OCI-LY1 (cell line): ENCODE measurements around the gene PPM1E.

ENCODE experiments used
- H2AFZ ChIP-seq: fragments of 200-600 bp; sonication (generic), shearing (Covaris generic); 2 replicates; pipeline ENCODE4 v1.6.0; 2014; ENCODE audit warnings: antibody characterized with exemption, mild to moderate bottlenecking, low read length
- H3F3A ChIP-seq: fragments of 200-600 bp; sonication (generic), shearing (Covaris generic); 2 replicates; pipeline ENCODE4 v1.6.0; 2014; ENCODE audit warnings: mild to moderate bottlenecking, antibody characterized with exemption, low read length, moderate library complexity; ENCODE audit not compliant: insufficient read depth
- H3K27ac ChIP-seq: fragments of 200-600 bp; sonication (generic); 2 replicates; pipeline ENCODE4 v1.5.1; 2014; ENCODE audit warnings: low read length, mixed run types, mild to moderate bottlenecking, low read depth; ENCODE audit not compliant: poor library complexity, severe bottlenecking
- H3K27me3 ChIP-seq: fragments of 200-600 bp; sonication (generic); 2 replicates; pipeline ENCODE4 v1.6.0; 2014; ENCODE audit warnings: antibody characterized with exemption, mild to moderate bottlenecking, low read length, moderate library complexity; ENCODE audit not compliant: insufficient read depth
- H3K36me3 ChIP-seq: fragments of 200-600 bp; sonication (generic); 2 replicates; pipeline ENCODE4 v1.6.1; 2014; ENCODE audit warnings: mild to moderate bottlenecking, antibody characterized with exemption, low read length, moderate library complexity, mixed read lengths; ENCODE audit not compliant: insufficient read depth
- H3K4me1 ChIP-seq: fragments of 200-600 bp; sonication (generic); 2 replicates; pipeline ENCODE4 v1.5.1; 2014; ENCODE audit warnings: mild to moderate bottlenecking, low read length, moderate library complexity; ENCODE audit not compliant: insufficient read depth, severe bottlenecking
- H3K4me2 ChIP-seq: fragments of 200-600 bp; sonication (generic), shearing (Covaris generic); 2 replicates; pipeline ENCODE4 v1.6.1; 2014; ENCODE audit warnings: low read length
- H3K4me3 ChIP-seq: fragments of 200-600 bp; sonication (generic); 2 replicates; pipeline ENCODE4 v1.5.1; 2014; ENCODE audit warnings: low read length, low read depth, mild to moderate bottlenecking, mixed read lengths; ENCODE audit not compliant: poor library complexity, severe bottlenecking
- H3K79me2 ChIP-seq: fragments of 200-600 bp; shearing (Covaris generic); 2 replicates; pipeline ENCODE4 v1.6.1; 2016; ENCODE audit warnings: mixed run types, low read length, mixed read lengths; ENCODE audit not compliant: insufficient read depth
- H3K9ac ChIP-seq: fragments of 200-600 bp; sonication (generic), shearing (Covaris generic); 2 replicates; pipeline ENCODE4 v1.6.1; 2014; ENCODE audit warnings: mild to moderate bottlenecking, low read length, mixed read lengths
- H3K9me2 ChIP-seq: fragments of 200-600 bp; sonication (generic), shearing (Covaris generic); 2 replicates; pipeline ENCODE4 v1.6.1; 2014; ENCODE audit warnings: low read depth, mild to moderate bottlenecking, low read length, mixed read lengths
- H3K9me3 ChIP-seq: fragments of 200-600 bp; shearing (Covaris generic); 2 replicates; pipeline ENCODE4 v1.6.1; 2014; ENCODE audit warnings: low read length, mixed read lengths
- H4K20me1 ChIP-seq: fragments of 200-600 bp; sonication (generic), shearing (Covaris generic); 2 replicates; pipeline ENCODE4 v1.6.0; 2016; ENCODE audit warnings: mild to moderate bottlenecking, low read length; ENCODE audit not compliant: insufficient read depth
- EZH2 ChIP-seq: fragments of 200-600 bp; sonication (generic), shearing (Covaris generic); IDR thresholded peaks from 2 replicates; pipeline ENCODE4 v1.8.0; 2017; ENCODE audit warnings: borderline replicate concordance, mixed run types, mild to moderate bottlenecking, antibody characterized with exemption, low read length, moderate library complexity, mixed read lengths
- TF ChIP-seq, protein P1 (sequence below): fragments of 200-600 bp; sonication (generic), shearing (Covaris generic); IDR thresholded peaks from 2 replicates; pipeline ENCODE4 v1.5.1; 2017; ENCODE audit warnings: mild to moderate bottlenecking, antibody characterized with exemption, low read length, moderate library complexity, mixed read lengths

PPM1E gene

DNA sequence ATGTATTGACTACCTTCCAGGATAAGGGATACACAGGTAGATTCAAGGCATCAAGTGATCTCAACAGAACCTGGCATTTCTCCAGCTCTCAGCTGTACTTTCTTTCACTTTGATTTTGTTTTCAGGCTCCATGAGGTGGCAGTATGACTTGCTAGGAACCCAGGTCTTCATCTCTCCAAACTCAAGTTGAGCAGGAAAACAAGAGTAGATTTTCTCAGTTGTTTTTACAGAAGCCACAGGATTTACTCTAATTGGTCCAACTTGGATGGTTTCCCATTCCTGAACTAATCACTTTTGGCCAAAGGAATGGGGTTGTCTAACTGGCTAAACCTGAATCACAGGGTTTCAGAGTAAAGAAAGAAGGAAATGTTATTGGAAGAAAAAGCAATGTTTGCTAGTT is 204.4 kb downstream of the PPM1E start:
- TF ChIP-seq, protein P1, sequence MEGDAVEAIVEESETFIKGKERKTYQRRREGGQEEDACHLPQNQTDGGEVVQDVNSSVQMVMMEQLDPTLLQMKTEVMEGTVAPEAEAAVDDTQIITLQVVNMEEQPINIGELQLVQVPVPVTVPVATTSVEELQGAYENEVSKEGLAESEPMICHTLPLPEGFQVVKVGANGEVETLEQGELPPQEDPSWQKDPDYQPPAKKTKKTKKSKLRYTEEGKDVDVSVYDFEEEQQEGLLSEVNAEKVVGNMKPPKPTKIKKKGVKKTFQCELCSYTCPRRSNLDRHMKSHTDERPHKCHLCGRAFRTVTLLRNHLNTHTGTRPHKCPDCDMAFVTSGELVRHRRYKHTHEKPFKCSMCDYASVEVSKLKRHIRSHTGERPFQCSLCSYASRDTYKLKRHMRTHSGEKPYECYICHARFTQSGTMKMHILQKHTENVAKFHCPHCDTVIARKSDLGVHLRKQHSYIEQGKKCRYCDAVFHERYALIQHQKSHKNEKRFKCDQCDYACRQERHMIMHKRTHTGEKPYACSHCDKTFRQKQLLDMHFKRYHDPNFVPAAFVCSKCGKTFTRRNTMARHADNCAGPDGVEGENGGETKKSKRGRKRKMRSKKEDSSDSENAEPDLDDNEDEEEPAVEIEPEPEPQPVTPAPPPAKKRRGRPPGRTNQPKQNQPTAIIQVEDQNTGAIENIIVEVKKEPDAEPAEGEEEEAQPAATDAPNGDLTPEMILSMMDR, result peak; percentile 36; the same call in 1 of the 2 replicates
- TF ChIP-seq EZH2, result no peak
- Histone ChIP-seq H3F3A (no peaks in the 10 kb centered on the region), H3K9ac (no peak overlapping the region), H3K79me2 (no peaks in the 10 kb centered on the region), H3K27me3 (no peaks in the 10 kb centered on the region), H3K4me2 (no peak overlapping the region), H3K27ac (no peak overlapping the region), H3K36me3 (no peaks in the 10 kb centered on the region), H3K4me1 (no peaks in the 10 kb centered on the region), H3K9me2 (no peaks in the 10 kb centered on the region), H3K4me3 (no peak overlapping the region), H4K20me1 (no peaks in the 10 kb centered on the region), H3K9me3 (no peaks in the 10 kb centered on the region), H2AFZ (no peak overlapping the region)

DNA sequence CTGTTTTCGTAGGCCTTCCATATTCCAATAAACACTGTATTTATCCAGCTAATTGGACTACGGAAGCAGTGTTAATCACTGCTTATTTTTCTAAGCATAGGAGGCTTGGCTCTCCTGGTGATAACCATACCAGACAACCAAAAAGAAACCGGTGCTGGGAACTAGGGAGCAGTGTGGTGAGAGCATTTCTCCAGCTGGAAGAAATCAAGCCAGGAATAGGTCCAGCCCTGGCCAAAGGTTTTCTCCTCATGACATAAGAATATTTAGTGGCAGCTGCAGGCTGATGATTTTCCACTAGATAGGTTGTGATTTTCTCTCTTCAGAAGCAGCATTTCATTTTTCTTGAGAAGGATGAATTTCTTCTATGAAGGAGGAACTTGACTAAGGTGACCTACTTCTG is 209.6 kb downstream of the PPM1E start:
- Histone ChIP-seq H4K20me1 (no peaks in the 10 kb centered on the region), H3F3A (no peaks in the 10 kb centered on the region), H3K9me3 (no peaks in the 10 kb centered on the region), H3K27ac (no peak overlapping the region), H3K4me1 (no peaks in the 10 kb centered on the region), H2AFZ (no peak overlapping the region), H3K9me2 (no peaks in the 10 kb centered on the region), H3K36me3 (no peaks in the 10 kb centered on the region), H3K9ac (no peak overlapping the region), H3K4me3 (no peak overlapping the region), H3K79me2 (no peaks in the 10 kb centered on the region), H3K4me2 (no peak overlapping the region), H3K27me3 (no peaks in the 10 kb centered on the region)
- TF ChIP-seq, protein P1, result no peak
- TF ChIP-seq EZH2, result no peak

DNA sequence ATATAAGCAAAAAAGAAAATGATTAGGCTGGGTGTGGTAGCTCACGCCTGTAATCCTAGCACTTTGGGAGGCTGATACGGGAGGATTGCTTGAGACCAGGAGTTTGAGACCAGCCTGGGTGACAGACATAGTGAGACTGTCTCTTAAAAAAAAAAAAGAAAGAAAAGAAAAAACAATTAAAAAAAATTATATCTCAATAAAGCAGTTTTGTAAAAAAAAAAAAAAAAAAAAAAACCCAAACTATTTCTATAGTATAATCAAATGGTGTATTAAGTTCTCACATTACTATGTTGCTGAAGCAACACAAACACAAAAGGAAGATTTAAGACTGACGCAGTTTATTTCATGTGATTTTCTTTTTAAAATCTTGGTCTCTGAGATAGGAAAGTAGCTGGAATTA is 210.6 kb downstream of the PPM1E start:
- no peak for TF ChIP-seq EZH2
- TF ChIP-seq, protein P1, result no peak
- H4K20me1 ChIP-seq, result no peaks in the 10 kb centered on the region
- H3K36me3 ChIP-seq, result no peaks in the 10 kb centered on the region
- H3K4me3 ChIP-seq, result no peak overlapping the region
- no peaks in the 10 kb centered on the region for H3K4me1 ChIP-seq
- H3K9me2 ChIP-seq, result no peaks in the 10 kb centered on the region
- no peaks in the 10 kb centered on the region for H3K9me3 ChIP-seq
- no peak overlapping the region for H3K9ac ChIP-seq
- no peak overlapping the region for H2AFZ ChIP-seq
- H3K27me3 ChIP-seq, result no peaks in the 10 kb centered on the region
- no peak overlapping the region for H3K4me2 ChIP-seq
- no peaks in the 10 kb centered on the region for H3K79me2 ChIP-seq
- H3F3A ChIP-seq, result no peaks in the 10 kb centered on the region
- no peak overlapping the region for H3K27ac ChIP-seq
